IPS-NIHi7 (cell line): ENCODE results near the gene CDK8.

Experiments
- DNase-seq: peaks from one replicate; pipeline ENCODE4 v3.0.0; 2012; ENCODE audit warnings: mixed read lengths; ENCODE audit errors: extremely low spot score

The CDK8 gene

GRCh38 chr13:26382366-26382765 is 128.4 kb downstream of the CDK8 start:
- DNase-seq: no peak

GRCh38 chr13:26382835-26383234 is 128.9 kb downstream of the CDK8 start:
- no peak for DNase-seq

GRCh38 chr13:26384587-26384986 is 130.7 kb downstream of the CDK8 start:
- no peak for DNase-seq

- DNase-seq: no peak
These were observed 132.1 kb downstream of the CDK8 start for GRCh38 chr13:26386026-26386425.

- no peak for DNase-seq
These were observed 136.3 kb downstream of the CDK8 start for GRCh38 chr13:26390203-26390602.

- no peak for DNase-seq
These were observed 146.6 kb downstream of the CDK8 start for GRCh38 chr13:26400545-26400944.

- no peak for DNase-seq
These were observed 147.1 kb downstream of the CDK8 start for GRCh38 chr13:26401069-26401468.

GRCh38 chr13:26401578-26402021 is 147.7 kb downstream of the CDK8 start:
- no peak for DNase-seq

- DNase-seq: no peak
These were observed 152.9 kb downstream of the CDK8 start for GRCh38 chr13:26406791-26407190.

GRCh38 chr13:26411206-26411605 is 157.3 kb downstream of the CDK8 start:
- no peak for DNase-seq

GRCh38 chr13:26412263-26412662 is 158.3 kb downstream of the CDK8 start:
- DNase-seq: no peak

GRCh38 chr13:26412936-26413716 is 159.2 kb downstream of the CDK8 start:
- no peak for DNase-seq

- DNase-seq: no peak
These were observed 166.5 kb downstream of the CDK8 start for GRCh38 chr13:26420282-26420960.

- DNase-seq: no peak
These were observed 168.1 kb downstream of the CDK8 start for GRCh38 chr13:26422036-26422435.

GRCh38 chr13:26423629-26424028 is 169.7 kb downstream of the CDK8 start:
- DNase-seq: peak; percentile 26

- no peak for DNase-seq
These were observed 170.3 kb downstream of the CDK8 start for GRCh38 chr13:26424181-26424580.

- no peak for DNase-seq
These were observed 171.8 kb downstream of the CDK8 start for GRCh38 chr13:26425443-26426358.

GRCh38 chr13:26433776-26434175 is 179.8 kb downstream of the CDK8 start:
- DNase-seq: no peak

GRCh38 chr13:26435171-26435570 is 181.2 kb downstream of the CDK8 start:
- no peak for DNase-seq

- DNase-seq: no peak
These were observed 181.7 kb downstream of the CDK8 start for GRCh38 chr13:26435646-26436045.

- DNase-seq: no peak
These were observed 183.0 kb downstream of the CDK8 start for GRCh38 chr13:26436914-26437313.

GRCh38 chr13:26440111-26440510 is 186.2 kb downstream of the CDK8 start:
- DNase-seq: no peak
